ENCODE data around the gene SPRR5.

The SPRR5 gene

DNA sequence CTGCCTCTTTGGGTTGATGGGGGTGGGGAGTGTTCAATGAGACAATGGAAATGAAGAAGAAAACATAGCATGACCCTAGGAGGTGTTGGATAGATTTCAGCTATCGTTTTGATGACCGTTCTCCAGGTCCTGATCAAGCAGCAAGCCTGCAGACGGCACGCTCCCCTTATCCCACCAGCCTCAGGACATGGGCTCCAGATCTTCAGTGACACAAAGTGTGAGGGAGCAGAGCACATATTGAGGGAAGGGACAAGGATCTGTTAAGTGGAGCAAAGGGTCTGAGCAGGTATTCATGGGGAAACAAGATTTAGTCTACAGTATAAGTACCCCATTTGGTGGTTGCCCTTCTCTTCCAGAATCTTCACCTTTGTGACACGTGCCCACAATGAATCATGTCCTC is 4.7 kb downstream of the SPRR5 start:
- no peak for DNase-seq

- DNase-seq, result no peak
These were observed 6.8 kb downstream of the SPRR5 start for GRCh38 chr1:152953761-152954160.

GRCh38 chr1:152954436-152954835 is 7.4 kb downstream of the SPRR5 start:
- DNase-seq, result no peak

- DNase-seq, result no peak
These were observed 10.6 kb downstream of the SPRR5 start for GRCh38 chr1:152957561-152957960.

DNA sequence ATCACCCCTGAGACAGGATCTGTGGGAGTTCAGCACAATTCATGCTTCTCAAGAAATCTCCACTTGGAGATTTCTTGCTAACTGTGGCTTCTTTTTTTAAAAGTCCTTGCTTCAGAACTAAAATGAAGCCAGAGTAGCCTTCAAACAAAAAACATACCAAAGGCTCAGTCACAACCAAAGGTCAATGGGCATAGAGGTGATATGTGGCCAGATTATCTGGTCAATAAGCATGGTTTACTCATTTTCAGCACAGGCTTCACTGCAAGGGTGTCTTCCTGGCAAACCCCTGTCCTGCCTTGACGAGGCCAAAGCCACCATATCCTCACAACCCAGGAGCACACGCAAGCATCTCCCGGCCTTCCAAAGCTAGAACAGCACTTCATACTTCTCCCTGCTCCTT is 12.3 kb downstream of the SPRR5 start:
- DNase-seq, result no peak

- DNase-seq, result no peak
These were observed 12.9 kb downstream of the SPRR5 start for GRCh38 chr1:152959801-152960451.

DNA sequence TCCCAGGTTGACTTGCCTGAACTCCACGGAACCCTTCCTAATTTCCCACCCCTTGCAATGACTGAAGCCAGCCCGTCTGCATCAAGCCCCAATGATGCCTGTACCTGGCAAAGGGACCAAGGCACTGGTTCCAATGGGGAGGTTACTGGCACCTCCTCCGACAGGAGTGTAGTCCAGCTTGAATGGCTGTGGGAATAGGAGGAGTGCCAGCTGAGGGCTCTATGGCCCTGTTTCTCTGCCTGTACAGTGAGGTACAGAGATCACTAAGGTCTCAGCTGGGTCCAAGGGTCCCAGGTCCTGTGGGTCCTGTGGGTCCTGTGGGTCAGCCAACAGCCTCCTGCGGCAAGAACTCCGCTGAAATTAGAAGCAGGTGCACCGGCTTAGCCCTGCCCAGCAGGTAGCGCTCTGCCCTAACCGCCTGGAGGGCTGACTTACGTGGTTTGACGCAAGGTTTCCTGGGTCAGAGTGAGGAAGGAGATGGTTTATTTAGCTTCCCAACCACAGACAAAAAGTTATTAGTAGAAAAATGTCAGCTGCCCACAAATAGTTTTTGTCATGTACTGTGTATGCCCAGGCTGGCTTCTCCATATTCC is 13.5 kb downstream of the SPRR5 start:
- DNase-seq, result no peak

DNA sequence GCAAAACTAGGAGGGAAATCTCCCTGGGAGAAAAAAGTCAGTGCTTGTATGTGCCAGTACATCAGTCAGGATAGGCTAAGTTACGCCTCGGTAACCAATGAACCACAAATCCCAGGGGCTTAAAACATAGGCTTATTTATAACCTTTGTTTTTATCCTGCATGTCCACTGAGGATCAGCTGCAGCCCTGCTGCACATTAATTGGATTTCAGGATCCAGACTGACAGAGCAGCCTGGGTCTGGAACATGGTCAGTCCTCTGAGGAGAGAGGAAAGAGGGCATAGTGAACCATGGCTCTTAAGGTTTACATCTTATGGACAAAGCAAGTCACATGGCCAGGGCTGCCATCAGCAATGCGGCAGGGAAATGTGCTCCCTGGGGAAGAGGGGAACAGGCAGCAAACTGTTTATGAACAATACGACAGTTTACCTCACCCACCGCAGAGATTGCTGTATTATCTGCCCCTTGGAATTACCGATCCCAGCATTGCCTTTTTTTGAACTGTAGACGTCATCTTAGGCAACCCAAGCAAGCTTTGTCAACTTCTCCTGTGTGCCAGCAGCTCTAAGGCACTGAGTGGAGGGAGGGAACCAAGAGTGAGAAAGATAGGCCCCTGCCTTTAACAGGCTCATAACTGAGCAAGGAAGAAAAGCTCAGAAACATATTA is 14.4 kb downstream of the SPRR5 start:
- DNase-seq, result no peak

DNA sequence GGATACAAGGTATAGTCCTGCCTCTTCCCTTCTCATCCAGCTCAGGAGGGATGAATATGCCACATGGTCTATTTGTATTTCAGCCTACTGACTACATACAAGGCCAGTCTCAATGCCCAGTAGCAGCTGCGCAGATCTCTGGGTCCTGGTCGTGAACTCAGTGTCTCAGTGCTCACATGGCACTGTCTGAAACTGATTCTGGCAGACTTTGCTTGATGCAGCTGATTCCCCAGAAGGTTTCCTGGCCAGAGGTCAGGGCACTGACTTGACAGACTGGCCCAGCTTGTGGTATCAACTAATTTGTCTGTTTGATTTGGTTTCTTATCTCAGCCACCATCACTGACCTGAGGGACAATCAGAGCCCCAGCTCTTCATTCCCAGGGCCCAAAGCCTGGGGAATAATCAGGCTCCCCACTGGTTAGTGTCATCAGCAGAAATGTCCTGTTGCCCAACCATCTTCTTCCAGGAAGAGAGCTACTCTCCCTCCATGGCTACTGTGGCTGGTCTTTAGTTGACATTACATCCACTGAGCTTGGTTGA is 15.9 kb downstream of the SPRR5 start:
- DNase-seq, result no peak

DNA sequence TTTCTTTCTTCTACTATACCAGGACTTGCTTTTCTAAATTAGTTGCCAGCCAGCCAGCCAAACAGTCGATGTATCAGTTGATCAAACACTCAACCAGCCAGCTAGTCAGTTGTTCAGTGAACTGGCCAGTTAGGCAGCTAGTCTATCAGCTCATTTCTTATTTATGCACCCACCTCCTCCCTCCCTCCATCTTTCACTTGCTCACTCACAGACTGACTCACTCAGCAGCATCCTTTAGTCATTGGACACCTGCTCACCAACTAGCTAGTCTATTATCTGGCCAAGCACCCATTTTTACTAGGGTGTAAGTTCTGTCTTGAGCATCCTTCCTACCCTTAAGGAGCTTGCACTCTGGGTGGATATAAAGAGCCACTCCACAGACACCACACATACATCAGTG is 17.5 kb downstream of the SPRR5 start:
- no peak for DNase-seq

DNA sequence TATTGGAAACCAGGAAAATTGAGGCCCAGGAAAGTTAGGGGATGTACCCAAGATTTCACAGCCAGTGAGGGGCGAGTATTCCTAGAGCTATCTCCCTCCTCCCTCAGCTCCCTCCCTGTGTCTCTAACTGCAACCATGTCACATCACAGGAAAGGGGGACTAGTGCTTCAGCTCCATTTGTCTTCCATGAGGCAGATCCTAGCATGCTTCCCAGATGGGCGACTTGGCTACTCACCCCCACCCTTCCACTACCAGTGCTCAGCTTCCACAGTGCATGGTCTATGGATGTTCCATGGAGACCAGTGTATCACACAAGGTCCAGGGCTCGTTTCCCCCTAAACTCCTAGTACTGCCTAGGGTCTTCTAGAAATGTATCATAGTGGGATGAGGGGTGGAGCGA is 18.8 kb downstream of the SPRR5 start:
- no peak for DNase-seq

- no peak for DNase-seq
These were observed 20.2 kb downstream of the SPRR5 start for GRCh38 chr1:152967201-152967600.

- no peak for DNase-seq
These were observed 21.2 kb downstream of the SPRR5 start for GRCh38 chr1:152968248-152968647.

- no peak for DNase-seq
These were observed 22.0 kb downstream of the SPRR5 start for GRCh38 chr1:152969036-152969435.

DNA sequence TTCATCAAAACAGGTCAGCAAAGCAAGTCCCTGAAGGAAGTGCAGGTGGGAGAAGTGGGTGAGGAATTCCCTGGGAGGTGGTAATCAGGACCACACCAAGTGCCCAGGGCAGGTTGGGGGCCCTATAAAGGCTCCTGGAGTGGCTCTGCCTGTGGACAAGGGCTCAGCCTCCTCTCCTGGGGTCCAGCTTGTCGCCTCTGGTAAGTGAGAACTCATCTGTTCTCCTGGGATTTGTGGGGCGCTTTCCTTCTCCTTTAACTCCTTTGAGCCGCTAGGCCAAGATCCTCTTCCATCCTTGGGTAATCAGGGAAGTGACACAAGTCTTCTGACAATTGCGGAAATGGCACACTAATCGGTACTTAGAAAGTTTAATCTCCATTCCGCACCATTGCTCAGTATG is 23.5 kb downstream of the SPRR5 start, which contains the start of gene SPRR4:
TSS of gene SPRR4 (plus strand) at position 154 of the 400 bp plus-strand sequence. CDS start 1,243 bp downstream, outside the sequence.
- DNase-seq, result no peak

- DNase-seq, result no peak
These were observed 25.3 kb downstream of the SPRR5 start for GRCh38 chr1:152972196-152972886.

GRCh38 chr1:152976688-152977087 is 29.7 kb downstream of the SPRR5 start:
- DNase-seq, result no peak

- DNase-seq, result no peak
These were observed 30.6 kb downstream of the SPRR5 start for GRCh38 chr1:152977614-152978013.

DNA sequence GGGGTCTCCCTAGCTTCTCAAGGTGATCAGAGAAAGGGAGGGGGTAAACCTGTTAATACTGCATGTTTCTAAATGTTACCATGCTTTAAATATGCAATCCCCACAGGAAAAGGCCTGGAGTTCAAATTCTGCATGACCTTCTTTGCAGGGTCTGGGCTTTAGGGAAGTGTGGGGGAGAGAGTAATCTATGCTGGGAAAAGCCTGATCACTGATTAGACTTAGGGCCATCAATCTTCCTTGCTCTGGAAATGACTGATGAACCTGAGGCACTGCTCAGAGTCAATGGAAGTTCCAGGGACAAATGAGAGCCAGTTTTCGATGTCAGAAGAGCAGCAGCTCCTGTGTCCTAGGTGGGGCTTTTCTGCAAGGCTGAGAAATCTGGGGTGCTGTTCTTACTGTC is 33.7 kb downstream of the SPRR5 start:
- no peak for DNase-seq

DNA sequence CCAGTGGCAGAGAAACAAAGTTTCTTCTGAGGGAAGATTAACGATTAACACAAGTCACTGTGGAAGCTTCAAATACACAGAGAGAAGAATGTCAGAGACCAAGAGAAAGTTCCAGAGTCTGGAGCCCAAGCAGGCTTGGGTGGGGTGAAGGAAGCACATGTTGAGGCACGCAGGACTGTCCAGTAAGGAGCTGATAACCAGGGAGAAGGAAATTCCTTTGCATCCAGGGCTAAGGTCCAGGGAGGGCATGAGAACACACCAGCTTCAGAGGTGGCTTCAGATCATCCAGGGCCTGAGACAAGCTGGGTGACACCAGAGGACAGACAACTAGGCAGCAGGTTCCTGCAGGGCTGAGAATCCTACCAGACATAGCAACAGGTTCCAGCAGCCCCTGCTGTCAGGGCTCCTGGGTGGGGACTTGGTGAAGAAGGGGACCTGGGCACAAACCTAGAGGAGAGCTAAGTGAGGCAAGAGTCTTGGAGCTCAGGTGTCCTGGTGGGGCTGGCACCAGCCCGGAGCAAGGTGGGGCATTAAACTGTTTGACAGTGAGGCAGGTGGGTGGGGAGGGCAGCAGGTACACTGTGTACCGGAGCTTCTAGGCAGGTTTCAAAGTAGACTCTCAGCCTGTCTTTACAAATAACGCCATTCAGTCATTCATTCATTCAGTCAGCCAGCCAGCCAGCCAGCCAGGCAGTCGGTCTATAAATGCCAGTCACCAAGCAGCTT is 34.3 kb downstream of the SPRR5 start:
- no peak for DNase-seq

DNA sequence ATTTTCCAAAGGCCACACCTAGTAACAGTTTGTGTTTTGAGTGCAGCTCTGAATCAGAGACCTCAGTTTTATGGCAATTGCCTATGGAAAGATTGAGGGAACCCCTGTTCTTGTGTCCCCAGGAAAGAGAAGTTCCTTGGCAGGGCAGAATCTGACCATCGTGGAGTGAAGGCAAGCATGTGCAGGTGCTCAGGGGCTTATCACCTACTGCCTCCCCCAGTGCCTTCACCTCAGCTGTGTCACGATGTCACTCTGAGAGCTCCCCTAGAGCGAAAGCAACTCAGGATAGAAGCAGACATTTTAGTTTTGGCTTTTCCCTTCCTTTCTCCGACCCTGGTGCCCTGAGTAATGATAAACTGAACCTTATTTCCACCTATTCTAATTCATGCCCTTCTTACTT is 35.1 kb downstream of the SPRR5 start:
- DNase-seq, result no peak

GRCh38 chr1:152983234-152983633 is 36.2 kb downstream of the SPRR5 start:
- DNase-seq, result no peak

- no peak for DNase-seq
These were observed 36.7 kb downstream of the SPRR5 start, which contains the start of gene SPRR1A for GRCh38 chr1:152983743-152984142. TSS of gene SPRR1A (plus strand) at chr1:152984081. CDS start at chr1:152985231, 1,150 bp downstream.

Measured in activated CD4-positive, alpha-beta T cell treated with anti-CD3 and anti-CD28 coated beads, Interleukin-2, amount 50 U/mL, for 1 hour (primary cell).